Stimulated activated CD8-positive, alpha-beta memory T cell treated with anti-CD3 and anti-CD28 coated beads, Interleukin-4, amount 100 ng/mL, for 1 hour (primary cell): ENCODE measurements around the gene ZNF211.

Source experiments
- DNase-seq, 2 donors: peaks; one replicate each; pipeline ENCODE4 v3.0.0-alpha.2; 2020; ENCODE audit warnings: low read depth in 2 of 2, low spot score in 1 of 2

Gene ZNF211

GRCh38 chr19:57632987-57633831 lies at the start of gene ZNF211:
Gene ZNF211, plus strand, starts transcription at chr19:57633168. Its CDS starts 179 bp downstream, at chr19:57633347.
- peak; percentile 74 to 75 for DNase-seq

GRCh38 chr19:57583521-57584416 lies 49.2 kb upstream of the ZNF211 start, which contains the start of gene ZIK1:
Gene ZIK1, plus strand, starts transcription at chr19:57584145. Its CDS starts 212 bp downstream, at chr19:57584357.
- DNase-seq: peak; percentile 69 to 78

GRCh38 chr19:57587529-57587928 lies 45.4 kb upstream of the ZNF211 start:
- no peak for DNase-seq

GRCh38 chr19:57599377-57599760 lies 33.6 kb upstream of the ZNF211 start:
- DNase-seq: no peak

- peak; percentile 66 to 74 for DNase-seq
Observed at GRCh38 chr19:57599761-57600383, 33.1 kb upstream of the ZNF211 start, which contains the start of gene ZNF530. Gene ZNF530, plus strand, starts transcription at chr19:57599885. Its CDS starts 4,461 bp downstream, at chr19:57604346.

- no peak for DNase-seq
Observed at GRCh38 chr19:57606931-57607330, 26.0 kb upstream of the ZNF211 start.

GRCh38 chr19:57611113-57611512 lies 21.9 kb upstream of the ZNF211 start:
- DNase-seq: no peak

- DNase-seq: peak; percentile 73 to 80
Observed at GRCh38 chr19:57613941-57614743, 18.8 kb upstream of the ZNF211 start, which contains the start of gene ZNF134. Gene ZNF134, plus strand, starts transcription at chr19:57614242. Its CDS starts 5,227 bp downstream, at chr19:57619469.

- DNase-seq: no peak
Observed at GRCh38 chr19:57615346-57615745, 17.6 kb upstream of the ZNF211 start.

- DNase-seq: no peak
Observed at GRCh38 chr19:57620673-57621348, 12.2 kb upstream of the ZNF211 start.

- no peak for DNase-seq
Observed at GRCh38 chr19:57623091-57623490, 9.9 kb upstream of the ZNF211 start.

GRCh38 chr19:57633832-57634131 lies 814 bp downstream of the ZNF211 start:
- no peak for DNase-seq

GRCh38 chr19:57637379-57637778 lies 4.4 kb downstream of the ZNF211 start:
- DNase-seq: no peak

GRCh38 chr19:57641715-57642234 lies 8.8 kb downstream of the ZNF211 start:
- DNase-seq: no peak

GRCh38 chr19:57642396-57643046 lies 9.6 kb downstream of the ZNF211 start:
- no peak for DNase-seq

GRCh38 chr19:57643734-57644133 lies 10.8 kb downstream of the ZNF211 start:
- no peak for DNase-seq

GRCh38 chr19:57648331-57649003 lies 15.5 kb downstream of the ZNF211 start:
- no peak for DNase-seq

- DNase-seq: no peak
Observed at GRCh38 chr19:57651654-57651996, 18.7 kb downstream of the ZNF211 start.

GRCh38 chr19:57653689-57654088 lies 20.7 kb downstream of the ZNF211 start:
- no peak for DNase-seq
